ENCODE data around the gene TMEM236. TPM values are rescaled to one million over a fixed set of nuclear protein-coding genes. Genes with fewer than 3 reads are reported as not detected.

The TMEM236 gene
- polyA plus RNA-seq, 1 of the 3 experiments (the other 2 are of a cell fraction): 0.02 TPM

GRCh38 chr10:17789396-17789795, 37.4 kb downstream of the TMEM236 start:
- no peak overlapping the region for H3K4me2 ChIP-seq
- H3F3A ChIP-seq (replicated peaks; ENCODE audit: insufficient read depth): peaks cover 34% of the 10 kb centered on the region
- CTCF ChIA-PET: no interaction called here
- no peak overlapping the region for H3K9ac ChIP-seq
- peaks cover 5 to 20% of the 10 kb centered on the region in 2 experiments; a peak in 3 of 4 replicates for H3K4me1 ChIP-seq (ENCODE audit: control insufficient read depth in 1 of 2, insufficient read depth in 2 of 2, low read depth in 1 of 2, low read length in 1 of 2)
- no peaks in the 10 kb centered on the region for H3K79me2 ChIP-seq (ENCODE audit: insufficient read depth)
- no peak overlapping the region for H2AFZ ChIP-seq (ENCODE audit: low read depth)
- no peak for DNase-seq
- H3K27me3 ChIP-seq (ENCODE audit: insufficient read depth): no peaks in the 10 kb centered on the region
- 93% methylated on average over 7 of the region's 7 CpGs for WGBS (ENCODE audit: low lambda C conversion rate)
- no peak for TF ChIP-seq ELF1 (IDR thresholded peaks at IDR 0.05)
- TF ChIP-seq JUND (IDR thresholded peaks at IDR 0.05): no peak
- TF ChIP-seq USF1 (IDR thresholded peaks at IDR 0.05; ENCODE audit: borderline replicate concordance, low read depth): no peak
- TF ChIP-seq MXI1 (IDR thresholded peaks at IDR 0.05; ENCODE audit: low read depth, low read length): no peak
- no peak for TF ChIP-seq SMC3 (IDR thresholded peaks at IDR 0.05; ENCODE audit: low read depth, low read length)
- no peak for TF ChIP-seq RAD21 (IDR thresholded peaks at IDR 0.05; ENCODE audit: low read length)
- no peak for TF ChIP-seq RFX5 (IDR thresholded peaks at IDR 0.05; ENCODE audit: low read length)
- no peak for TF ChIP-seq FOXM1 (IDR thresholded peaks at IDR 0.05; ENCODE audit: low read depth)
- TF ChIP-seq, protein P1, sequence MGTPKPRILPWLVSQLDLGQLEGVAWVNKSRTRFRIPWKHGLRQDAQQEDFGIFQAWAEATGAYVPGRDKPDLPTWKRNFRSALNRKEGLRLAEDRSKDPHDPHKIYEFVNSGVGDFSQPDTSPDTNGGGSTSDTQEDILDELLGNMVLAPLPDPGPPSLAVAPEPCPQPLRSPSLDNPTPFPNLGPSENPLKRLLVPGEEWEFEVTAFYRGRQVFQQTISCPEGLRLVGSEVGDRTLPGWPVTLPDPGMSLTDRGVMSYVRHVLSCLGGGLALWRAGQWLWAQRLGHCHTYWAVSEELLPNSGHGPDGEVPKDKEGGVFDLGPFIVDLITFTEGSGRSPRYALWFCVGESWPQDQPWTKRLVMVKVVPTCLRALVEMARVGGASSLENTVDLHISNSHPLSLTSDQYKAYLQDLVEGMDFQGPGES (IDR thresholded peaks at IDR 0.05; ENCODE audit: low read depth, low read length): no peak
- no peak for TF ChIP-seq SIN3A (IDR thresholded peaks at IDR 0.05; ENCODE audit: borderline replicate concordance, low read depth, low read length)
- no peak for TF ChIP-seq GATA2 (CRISPR knock-in tag; IDR thresholded peaks at IDR 0.05)
- no peak for TF ChIP-seq EP300 (IDR thresholded peaks at IDR 0.05; ENCODE audit: borderline replicate concordance in 1 of 2, low read depth in 1 of 2, low read length in 1 of 2)
- TF ChIP-seq MAX (IDR thresholded peaks at IDR 0.05; ENCODE audit: low read depth): no peak
- no peak for TF ChIP-seq NRF1 (IDR thresholded peaks at IDR 0.05; ENCODE audit: low read depth, low read length)
- TF ChIP-seq FOSL2 (IDR thresholded peaks at IDR 0.05; ENCODE audit: borderline replicate concordance, low read depth): no peak
- TF ChIP-seq TEAD4 (IDR thresholded peaks at IDR 0.05; ENCODE audit: borderline replicate concordance, insufficient read depth): no peak
- no peak for TF ChIP-seq TAF1 (IDR thresholded peaks at IDR 0.05; ENCODE audit: borderline replicate concordance, low read depth, low read length)
- no peak for TF ChIP-seq NFIC (IDR thresholded peaks at IDR 0.05; ENCODE audit: borderline replicate concordance)
- TF ChIP-seq MEF2A (IDR thresholded peaks at IDR 0.05; ENCODE audit: borderline replicate concordance, low read depth): no peak
- POLR2A ChIA-PET: no interaction called here
- H3K9me3 ChIP-seq: no peaks in the 10 kb centered on the region
- H3K36me3 ChIP-seq (replicated peaks in 1 of 2; ENCODE audit: control insufficient read depth in 1 of 2, insufficient read depth in 2 of 2, low read length in 1 of 2): no peaks in the 10 kb centered on the region
- H4K20me1 ChIP-seq (ENCODE audit: insufficient read depth): no peaks in the 10 kb centered on the region
- no peaks in the 10 kb centered on the region for H3K9me2 ChIP-seq
- no peak overlapping the region for H3K27ac ChIP-seq (ENCODE audit: low read depth in 2 of 2, low read length in 1 of 2)
- H3K4me3 ChIP-seq (ENCODE audit: low read depth in 2 of 2, low read length in 1 of 2): no peak overlapping the region

DNA sequence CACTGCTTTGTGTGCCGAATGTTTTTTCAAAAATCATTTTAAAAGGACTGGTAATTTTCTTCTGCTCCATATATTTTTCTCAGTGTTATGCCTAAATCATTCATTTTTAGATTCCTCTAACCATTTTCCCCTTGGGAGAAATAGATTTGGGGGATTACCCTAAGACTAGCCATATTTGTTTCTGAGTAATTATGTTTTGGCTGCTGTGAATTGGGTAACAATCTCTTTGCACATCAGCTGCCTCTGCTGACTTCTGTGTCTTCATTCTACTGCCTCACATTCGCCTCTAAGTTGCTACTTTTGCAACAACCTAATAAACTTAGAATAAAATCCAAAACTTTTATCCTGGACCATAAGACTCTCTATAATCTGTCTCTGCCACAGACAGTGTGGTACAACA, 38.6 kb downstream of the TMEM236 start:
- Histone ChIP-seq H3K9me2 (no peaks in the 10 kb centered on the region), H3K4me3 (ENCODE audit: low read depth in 2 of 2, low read length in 1 of 2) (no peak overlapping the region), H3K4me1 (ENCODE audit: control insufficient read depth in 1 of 2, insufficient read depth in 2 of 2, low read depth in 1 of 2, low read length in 1 of 2) (peaks cover 0 to 7% of the 10 kb centered on the region in 2 experiments; a peak in 2 of 4 replicates), H3K79me2 (ENCODE audit: insufficient read depth) (no peaks in the 10 kb centered on the region), H3K9me3 (no peaks in the 10 kb centered on the region), H4K20me1 (ENCODE audit: insufficient read depth) (no peaks in the 10 kb centered on the region), H2AFZ (ENCODE audit: low read depth) (no peak overlapping the region), H3K27ac (ENCODE audit: low read depth in 2 of 2, low read length in 1 of 2) (no peak overlapping the region), H3K9ac (no peak overlapping the region), H3K36me3 (replicated peaks in 1 of 2; ENCODE audit: control insufficient read depth in 1 of 2, insufficient read depth in 2 of 2, low read length in 1 of 2) (no peaks in the 10 kb centered on the region), H3K27me3 (ENCODE audit: insufficient read depth) (no peaks in the 10 kb centered on the region), H3K4me2 (no peak overlapping the region), H3F3A (replicated peaks; ENCODE audit: insufficient read depth) (peaks cover 21% of the 10 kb centered on the region)
- DNase-seq: no peak
- WGBS (ENCODE audit: low lambda C conversion rate): 85% methylated on average over 2 of the region's 2 CpGs
- CTCF ChIA-PET: no interaction called here
- no peak for TF ChIP-seq TCF12 (IDR thresholded peaks at IDR 0.05)
- no peak for TF ChIP-seq RCOR1 (IDR thresholded peaks at IDR 0.05; ENCODE audit: low read length)
- TF ChIP-seq MEF2A (IDR thresholded peaks at IDR 0.05; ENCODE audit: borderline replicate concordance, low read depth): no peak
- no peak for TF ChIP-seq MXI1 (IDR thresholded peaks at IDR 0.05; ENCODE audit: low read depth, low read length)
- TF ChIP-seq EP300 (IDR thresholded peaks at IDR 0.05; ENCODE audit: borderline replicate concordance in 1 of 2, low read depth in 1 of 2, low read length in 1 of 2): no peak
- TF ChIP-seq NFIC (IDR thresholded peaks at IDR 0.05; ENCODE audit: borderline replicate concordance): no peak
- TF ChIP-seq GATA2 (CRISPR knock-in tag; IDR thresholded peaks at IDR 0.05): no peak
- TF ChIP-seq TAF1 (IDR thresholded peaks at IDR 0.05; ENCODE audit: borderline replicate concordance, low read depth, low read length): no peak
- no peak for TF ChIP-seq CTCF (IDR thresholded peaks at IDR 0.05)
- no peak for TF ChIP-seq TEAD4 (IDR thresholded peaks at IDR 0.05; ENCODE audit: borderline replicate concordance, insufficient read depth)
- POLR2A ChIA-PET: no interaction called here

Measured in SK-N-SH (cell line).